C4-2B (cell line): ENCODE results near the gene RNF167.

Experiments
- H3K27ac ChIP-seq: fragments of 450-650 bp; 2 replicates; pipeline ENCODE4 v1.5.1; 2017
- ZFX ChIP-seq: fragments of 450-650 bp; IDR thresholded peaks from 2 replicates; pipeline ENCODE4 v1.6.1; 2017
- TF ChIP-seq, protein P1 (sequence below): fragments of 450-650 bp; conservative IDR thresholded peaks from 2 replicates; pipeline ENCODE4 v1.5.1; 2017; ENCODE audit warnings: mild to moderate bottlenecking

Gene RNF167

GRCh38 chr17:4928881-4929280, 11.2 kb upstream of the RNF167 start:
- H3K27ac ChIP-seq: no peak overlapping the region
- TF ChIP-seq ZFX: no peak
- TF ChIP-seq, protein P1, sequence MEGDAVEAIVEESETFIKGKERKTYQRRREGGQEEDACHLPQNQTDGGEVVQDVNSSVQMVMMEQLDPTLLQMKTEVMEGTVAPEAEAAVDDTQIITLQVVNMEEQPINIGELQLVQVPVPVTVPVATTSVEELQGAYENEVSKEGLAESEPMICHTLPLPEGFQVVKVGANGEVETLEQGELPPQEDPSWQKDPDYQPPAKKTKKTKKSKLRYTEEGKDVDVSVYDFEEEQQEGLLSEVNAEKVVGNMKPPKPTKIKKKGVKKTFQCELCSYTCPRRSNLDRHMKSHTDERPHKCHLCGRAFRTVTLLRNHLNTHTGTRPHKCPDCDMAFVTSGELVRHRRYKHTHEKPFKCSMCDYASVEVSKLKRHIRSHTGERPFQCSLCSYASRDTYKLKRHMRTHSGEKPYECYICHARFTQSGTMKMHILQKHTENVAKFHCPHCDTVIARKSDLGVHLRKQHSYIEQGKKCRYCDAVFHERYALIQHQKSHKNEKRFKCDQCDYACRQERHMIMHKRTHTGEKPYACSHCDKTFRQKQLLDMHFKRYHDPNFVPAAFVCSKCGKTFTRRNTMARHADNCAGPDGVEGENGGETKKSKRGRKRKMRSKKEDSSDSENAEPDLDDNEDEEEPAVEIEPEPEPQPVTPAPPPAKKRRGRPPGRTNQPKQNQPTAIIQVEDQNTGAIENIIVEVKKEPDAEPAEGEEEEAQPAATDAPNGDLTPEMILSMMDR: no peak

DNA sequence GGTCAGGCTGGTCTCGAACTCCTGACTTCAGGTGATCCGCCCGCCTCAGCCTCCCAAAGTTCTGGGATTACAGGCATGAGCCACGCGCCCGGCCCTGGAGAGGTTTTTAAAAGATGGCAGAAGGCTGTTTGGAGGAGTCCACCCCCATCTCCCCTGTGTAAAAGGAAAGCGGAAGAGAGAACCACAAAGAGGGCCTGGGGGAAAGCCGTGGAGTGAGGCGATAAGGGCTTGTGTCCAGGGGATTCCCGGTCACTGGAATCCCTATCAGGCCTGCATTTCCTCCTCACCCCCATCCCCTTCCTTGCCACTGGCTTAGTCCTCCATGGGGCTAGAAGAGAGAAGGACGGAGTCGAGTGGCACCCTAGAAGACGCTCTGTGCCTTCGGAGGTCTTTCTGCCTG, 8.1 kb upstream of the RNF167 start, which contains the start of gene GP1BA:
TSS of gene GP1BA (plus strand) at position 315 of the 400 bp plus-strand sequence. CDS start 328 bp downstream, outside the sequence.
- H3K27ac ChIP-seq: no peak within 1 kb of the TSS
- TF ChIP-seq ZFX: no peak
- TF ChIP-seq, protein P1: no peak

DNA sequence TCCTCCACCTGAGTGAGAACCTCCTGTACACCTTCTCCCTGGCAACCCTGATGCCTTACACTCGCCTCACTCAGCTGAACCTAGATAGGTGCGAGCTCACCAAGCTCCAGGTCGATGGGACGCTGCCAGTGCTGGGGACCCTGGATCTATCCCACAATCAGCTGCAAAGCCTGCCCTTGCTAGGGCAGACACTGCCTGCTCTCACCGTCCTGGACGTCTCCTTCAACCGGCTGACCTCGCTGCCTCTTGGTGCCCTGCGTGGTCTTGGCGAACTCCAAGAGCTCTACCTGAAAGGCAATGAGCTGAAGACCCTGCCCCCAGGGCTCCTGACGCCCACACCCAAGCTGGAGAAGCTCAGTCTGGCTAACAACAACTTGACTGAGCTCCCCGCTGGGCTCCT, 7.3 kb upstream of the RNF167 start:
- H3K27ac ChIP-seq: no peak overlapping the region
- no peak for TF ChIP-seq ZFX
- TF ChIP-seq, protein P1: no peak

DNA sequence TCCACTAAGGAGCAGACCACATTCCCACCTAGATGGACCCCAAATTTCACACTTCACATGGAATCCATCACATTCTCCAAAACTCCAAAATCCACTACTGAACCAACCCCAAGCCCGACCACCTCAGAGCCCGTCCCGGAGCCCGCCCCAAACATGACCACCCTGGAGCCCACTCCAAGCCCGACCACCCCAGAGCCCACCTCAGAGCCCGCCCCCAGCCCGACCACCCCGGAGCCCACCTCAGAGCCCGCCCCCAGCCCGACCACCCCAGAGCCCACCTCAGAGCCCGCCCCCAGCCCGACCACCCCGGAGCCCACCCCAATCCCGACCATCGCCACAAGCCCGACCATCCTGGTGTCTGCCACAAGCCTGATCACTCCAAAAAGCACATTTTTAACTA, 6.4 kb upstream of the RNF167 start:
- no peak overlapping the region for H3K27ac ChIP-seq
- TF ChIP-seq ZFX: no peak
- TF ChIP-seq, protein P1: no peak

GRCh38 chr17:4934173-4934979, 5.7 kb upstream of the RNF167 start:
- TF ChIP-seq ZFX: no peak
- TF ChIP-seq, protein P1: no peak
- no peak overlapping the region for H3K27ac ChIP-seq

DNA sequence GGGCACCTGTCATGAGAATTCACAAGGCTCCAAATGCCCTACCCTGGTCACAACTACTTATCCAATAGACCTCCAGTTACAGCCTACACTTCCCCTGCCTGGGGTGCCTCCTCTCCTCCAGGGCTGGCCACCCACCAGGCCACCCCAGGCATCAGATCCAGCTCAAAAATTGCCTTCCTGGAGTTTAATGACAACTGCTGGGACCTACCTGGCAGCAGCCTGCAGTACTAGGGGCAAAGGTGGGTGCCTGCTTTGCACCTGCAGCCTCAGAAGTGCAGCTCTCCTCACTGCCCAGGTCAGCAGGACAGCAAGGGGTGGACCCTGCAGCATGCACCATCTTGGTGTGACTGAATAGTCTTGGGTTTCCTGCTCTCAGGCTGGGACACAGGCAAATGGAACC, 4.4 kb upstream of the RNF167 start:
- TF ChIP-seq ZFX: no peak
- TF ChIP-seq, protein P1: no peak
- H3K27ac ChIP-seq: no peak overlapping the region

- no peak overlapping the region for H3K27ac ChIP-seq
- no peak for TF ChIP-seq ZFX
- TF ChIP-seq, protein P1: no peak
These were observed 3.6 kb upstream of the RNF167 start for GRCh38 chr17:4936436-4936835.
